Measurements from ENCODE around the gene INPP5F. TPM values are rescaled to one million over a fixed set of nuclear protein-coding genes. Genes with fewer than 3 reads are reported as not detected.
"Not testable (repeated sequence)": the region's sequence is repeated elsewhere in the genome, so short reads cannot be mapped to it uniquely, and the experiment has no call there.

INPP5F gene
- total and polyA plus RNA-seq, 3 experiments from 2014 or later, result 4.4 to 23.0 (median 22.3) TPM

GRCh38 chr10:119860866-119861607, 135.2 kb downstream of the INPP5F start:
- Histone ChIP-seq H3K27me3 (ENCODE audit: insufficient read depth, low read length, poor library complexity, severe bottlenecking) (no peaks in the 10 kb centered on the region), H3K27ac (ENCODE audit: low read depth, low read length) (no peak overlapping the region), H3K4me3 (ENCODE audit: low read length) (no peak overlapping the region), H3K36me3 (ENCODE audit: insufficient read depth, low read length) (peaks cover 16% of the 10 kb centered on the region), H3K4me1 (ENCODE audit: insufficient read depth, low read length) (peaks cover 4% of the 10 kb centered on the region), H3K9me3 (ENCODE audit: low read length) (peaks cover 6% of the 10 kb centered on the region)
- ChIA-PET CTCF (interaction anchor here (2.2 to 3.0 kb wide), 3 partner anchors 11 to 174 kb away, joined by 12 to 33 read pairs (median 21); partner anchors contain the start of gene MCMBP), POLR2A (interaction anchor here (0.6 kb wide), 1 partner anchor 9 kb away, joined by 3 read pairs; no protein-coding TSS in a partner anchor)
- Mint-ChIP-seq H3K4me1 (peaks cover 41 to 64% (median 60%) of the 10 kb centered on the region in 3 donors), H3K36me3 (peaks cover 11 to 38% (median 20%) of the 10 kb centered on the region in 3 donors), H3K27ac (peak overlapping the region in 5 of 8 donors; percentile 8 to 83 (median 54)), H3K9me3 (peaks cover 7 to 11% (median 9%) of the 10 kb centered on the region in 5 donors), H3K4me3 (no peak overlapping the region), H3K27me3 (no peaks in the 10 kb centered on the region)
- DNase-seq, result no peak

- Histone ChIP-seq H3K36me3 (ENCODE audit: insufficient read depth, low read length) (peaks cover 8% of the 10 kb centered on the region), H3K4me1 (ENCODE audit: insufficient read depth, low read length) (peaks cover 7% of the 10 kb centered on the region), H3K27me3 (ENCODE audit: insufficient read depth, low read length, poor library complexity, severe bottlenecking) (no peaks in the 10 kb centered on the region), H3K4me3 (ENCODE audit: low read length) (no peak overlapping the region), H3K27ac (ENCODE audit: low read depth, low read length) (no peak overlapping the region), H3K9me3 (ENCODE audit: low read length) (peaks cover 6% of the 10 kb centered on the region)
- CTCF ChIA-PET, result interaction anchor here (0.8 to 1.5 kb wide), 4 partner anchors 9 to 160 kb away, joined by 3 read pairs; no protein-coding TSS in a partner anchor
- H3K4me3 Mint-ChIP-seq, result no peak overlapping the region
- H3K27ac Mint-ChIP-seq, result peak overlapping the region in 3 of 8 donors; percentile 10 to 64 (median 58)
- peaks cover 8 to 29% (median 16%) of the 10 kb centered on the region in 3 donors for H3K36me3 Mint-ChIP-seq
- DNase-seq, result no peak
- peaks cover 47 to 71% (median 66%) of the 10 kb centered on the region in 3 donors for H3K4me1 Mint-ChIP-seq
- no peaks in the 10 kb centered on the region for H3K27me3 Mint-ChIP-seq
- H3K9me3 Mint-ChIP-seq, result peaks cover 7 to 11% (median 9%) of the 10 kb centered on the region in 5 donors
- POLR2A ChIA-PET, result no interaction called here
These were observed 136.7 kb downstream of the INPP5F start for GRCh38 chr10:119862524-119862923.

- H3K27ac ChIP-seq (ENCODE audit: low read depth, low read length), result no peak overlapping the region
- H3K4me1 Mint-ChIP-seq, result peaks cover 56 to 84% (median 79%) of the 10 kb centered on the region in 3 donors
- H3K9me3 Mint-ChIP-seq, result peaks cover 7 to 11% (median 9%) of the 10 kb centered on the region in 5 donors
- ChIA-PET CTCF (interaction anchor here (0.7 to 1.1 kb wide), 3 partner anchors 8 to 177 kb away, joined by 3 read pairs; partner anchors contain the start of gene MCMBP), POLR2A (interaction anchor here (0.6 to 0.7 kb wide), 2 partner anchors 9 to 364 kb away, joined by 3 to 4 read pairs; partner anchors contain the start of gene MCMBP)
- H3K27ac Mint-ChIP-seq, result peak overlapping the region in 5 of 8 donors; percentile 19 to 91 (median 66)
- DNase-seq, result no peak
- H3K36me3 ChIP-seq (ENCODE audit: insufficient read depth, low read length), result no peaks in the 10 kb centered on the region
- H3K4me3 ChIP-seq (ENCODE audit: low read length), result no peak overlapping the region
- H3K9me3 ChIP-seq (ENCODE audit: low read length), result peaks cover 6% of the 10 kb centered on the region
- peak overlapping the region in 1 of 7 donors; percentile 25 for H3K4me3 Mint-ChIP-seq
- no peaks in the 10 kb centered on the region for H3K27me3 Mint-ChIP-seq
- no peaks in the 10 kb centered on the region for H3K27me3 ChIP-seq (ENCODE audit: insufficient read depth, low read length, poor library complexity, severe bottlenecking)
- H3K4me1 ChIP-seq (ENCODE audit: insufficient read depth, low read length), result peaks cover 15% of the 10 kb centered on the region
- peaks cover 11 to 19% (median 16%) of the 10 kb centered on the region in 3 donors for H3K36me3 Mint-ChIP-seq
These were observed 138.2 kb downstream of the INPP5F start for GRCh38 chr10:119863951-119864565.

- Mint-ChIP-seq H3K27ac (peak overlapping the region in 3 of 8 donors; percentile 19 to 82 (median 58)), H3K4me3 (no peak overlapping the region), H3K9me3 (peaks cover 7 to 11% (median 9%) of the 10 kb centered on the region in 5 donors), H3K27me3 (no peaks in the 10 kb centered on the region), H3K36me3 (peaks cover 8 to 16% (median 16%) of the 10 kb centered on the region in 3 donors), H3K4me1 (peaks cover 54 to 83% (median 76%) of the 10 kb centered on the region in 3 donors)
- CTCF ChIA-PET, result no interaction called here
- peaks cover 6% of the 10 kb centered on the region for H3K9me3 ChIP-seq (ENCODE audit: low read length)
- no peaks in the 10 kb centered on the region for H3K36me3 ChIP-seq (ENCODE audit: insufficient read depth, low read length)
- no peak for DNase-seq
- no peak overlapping the region for H3K27ac ChIP-seq (ENCODE audit: low read depth, low read length)
- H3K27me3 ChIP-seq (ENCODE audit: insufficient read depth, low read length, poor library complexity, severe bottlenecking), result no peaks in the 10 kb centered on the region
- POLR2A ChIA-PET, result no interaction called here
- no peak overlapping the region for H3K4me3 ChIP-seq (ENCODE audit: low read length)
- H3K4me1 ChIP-seq (ENCODE audit: insufficient read depth, low read length), result peaks cover 16% of the 10 kb centered on the region
These were observed 139.9 kb downstream of the INPP5F start for GRCh38 chr10:119865699-119866240.

- Mint-ChIP-seq H3K9me3 (peaks cover 7 to 11% (median 9%) of the 10 kb centered on the region in 5 donors), H3K4me1 (peaks cover 58 to 81% (median 76%) of the 10 kb centered on the region in 3 donors), H3K4me3 (no peak overlapping the region), H3K36me3 (peaks cover 8 to 19% (median 16%) of the 10 kb centered on the region in 3 donors), H3K27me3 (no peaks in the 10 kb centered on the region), H3K27ac (no peak overlapping the region)
- ChIA-PET CTCF (no interaction called here), POLR2A (no interaction called here)
- DNase-seq, result no peak
- Histone ChIP-seq H3K27me3 (ENCODE audit: insufficient read depth, low read length, poor library complexity, severe bottlenecking) (no peaks in the 10 kb centered on the region), H3K9me3 (ENCODE audit: low read length) (peaks cover 6% of the 10 kb centered on the region), H3K4me3 (ENCODE audit: low read length) (no peak overlapping the region), H3K27ac (ENCODE audit: low read depth, low read length) (no peak overlapping the region), H3K4me1 (ENCODE audit: insufficient read depth, low read length) (peaks cover 27% of the 10 kb centered on the region), H3K36me3 (ENCODE audit: insufficient read depth, low read length) (no peaks in the 10 kb centered on the region)
These were observed 141.5 kb downstream of the INPP5F start for GRCh38 chr10:119867317-119867716.

- POLR2A ChIA-PET, result interaction anchor here (0.7 kb wide), 1 partner anchor 8 kb away, joined by 3 read pairs; no protein-coding TSS in a partner anchor
- H3K36me3 ChIP-seq (ENCODE audit: insufficient read depth, low read length); H3K27ac ChIP-seq (ENCODE audit: low read depth, low read length); H3K9me3 Mint-ChIP-seq; H3K27me3 ChIP-seq (ENCODE audit: insufficient read depth, low read length, poor library complexity, severe bottlenecking); H3K9me3 ChIP-seq (ENCODE audit: low read length); DNase-seq; H3K27me3 Mint-ChIP-seq; H3K4me3 ChIP-seq (ENCODE audit: low read length): not testable (repeated sequence)
- H3K36me3 Mint-ChIP-seq, result peaks cover 6 to 17% (median 9%) of the 10 kb centered on the region in 3 donors
- CTCF ChIA-PET, result interaction anchor here (1.5 kb wide), 2 partner anchors 9 to 183 kb away, joined by 4 read pairs; no protein-coding TSS in a partner anchor
- H3K4me1 Mint-ChIP-seq, result peaks cover 52 to 74% (median 69%) of the 10 kb centered on the region in 3 donors
- H3K4me3 Mint-ChIP-seq, result peak overlapping the region; percentile 21 to 92 (median 56)
- H3K4me1 ChIP-seq (ENCODE audit: insufficient read depth, low read length), result peaks cover 35% of the 10 kb centered on the region
- H3K27ac Mint-ChIP-seq, result peak overlapping the region in 2 of 8 donors; percentile 2 to 14
These were observed 143.5 kb downstream of the INPP5F start for GRCh38 chr10:119869398-119869797.

GRCh38 chr10:119871881-119872609, 146.2 kb downstream of the INPP5F start:
- Histone ChIP-seq H3K27ac (ENCODE audit: low read depth, low read length) (peak overlapping the region; percentile 81), H3K36me3 (ENCODE audit: insufficient read depth, low read length) (no peaks in the 10 kb centered on the region), H3K4me3 (ENCODE audit: low read length) (peak overlapping the region; percentile 51), H3K9me3 (ENCODE audit: low read length) (no peaks in the 10 kb centered on the region), H3K4me1 (ENCODE audit: insufficient read depth, low read length) (peaks cover 35% of the 10 kb centered on the region), H3K27me3 (ENCODE audit: insufficient read depth, low read length, poor library complexity, severe bottlenecking) (no peaks in the 10 kb centered on the region)
- DNase-seq, result peak; percentile 38 to 62 (median 55)
- ChIA-PET CTCF (interaction anchor here (0.6 to 3.6 kb wide), 11 partner anchors 8 to 558 kb away, joined by 3 to 33 read pairs (median 3); partner anchors contain the start of genes BAG3 and SEC23IP), POLR2A (interaction anchor here (0.5 to 3.8 kb wide), 10 partner anchors 9 to 752 kb away, joined by 3 to 37 read pairs (median 4); partner anchors contain the start of genes GRK5, INPP5F and SEC23IP)
- peaks cover 0 to 9% (median 4%) of the 10 kb centered on the region in 3 donors for H3K36me3 Mint-ChIP-seq
- H3K4me1 Mint-ChIP-seq, result peaks cover 40 to 54% (median 52%) of the 10 kb centered on the region in 3 donors
- no peaks in the 10 kb centered on the region for H3K9me3 Mint-ChIP-seq
- H3K27ac Mint-ChIP-seq, result peak overlapping the region; percentile 84 to 97 (median 92)
- H3K27me3 Mint-ChIP-seq, result no peaks in the 10 kb centered on the region
- peak overlapping the region; percentile 90 to 94 (median 93) for H3K4me3 Mint-ChIP-seq
